ENCODE results near the gene HNRNPA1L2.

DNA sequence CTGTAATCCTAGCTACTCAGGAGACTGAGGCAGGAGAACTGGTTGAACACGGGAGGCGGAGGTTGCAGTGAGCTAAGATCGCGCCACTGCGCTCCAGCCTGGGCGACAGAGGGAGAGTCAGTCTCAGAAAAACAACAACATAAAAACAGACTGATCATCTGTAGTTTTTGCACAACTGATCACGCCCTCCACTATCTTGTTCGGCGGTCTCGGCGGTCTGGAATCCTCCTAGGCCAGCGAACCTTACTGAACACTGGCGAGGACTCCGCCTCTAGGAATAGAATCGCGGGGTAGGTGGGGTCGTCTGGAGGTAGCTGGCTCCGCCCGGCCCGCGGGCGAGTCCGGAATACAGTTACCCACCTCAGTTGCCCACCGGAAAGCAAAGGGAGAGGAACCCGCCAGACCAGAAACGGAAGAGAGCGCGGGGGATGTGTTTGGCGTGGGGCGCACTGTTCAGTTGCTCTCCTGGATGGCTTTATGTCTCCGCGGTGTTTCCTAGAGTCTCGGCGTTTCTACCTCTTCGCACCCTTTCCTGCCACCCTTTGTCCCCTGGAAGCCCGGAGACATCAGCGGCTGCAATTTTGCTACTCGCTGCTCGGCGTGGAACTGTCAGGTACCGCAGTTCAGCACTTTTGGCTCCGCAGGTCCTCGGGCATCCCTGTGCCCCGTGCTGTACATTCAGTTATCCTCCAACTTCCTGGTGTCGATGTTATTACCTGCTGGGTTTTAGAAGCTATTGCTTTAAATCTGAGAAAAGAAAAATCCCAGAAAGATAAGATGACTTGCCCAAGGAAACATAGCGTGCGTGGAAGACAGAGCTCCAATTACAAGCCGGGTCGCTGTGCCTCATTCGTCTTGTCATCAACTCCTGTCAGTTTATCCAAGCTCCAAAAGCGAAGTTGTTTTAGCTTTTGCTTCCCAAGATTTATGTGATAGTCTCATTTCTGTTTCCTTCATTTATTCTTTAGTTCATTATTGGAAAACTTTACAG lies 24.9 kb upstream of the HNRNPA1L2 start:
- TF ChIP-seq, protein P1, sequence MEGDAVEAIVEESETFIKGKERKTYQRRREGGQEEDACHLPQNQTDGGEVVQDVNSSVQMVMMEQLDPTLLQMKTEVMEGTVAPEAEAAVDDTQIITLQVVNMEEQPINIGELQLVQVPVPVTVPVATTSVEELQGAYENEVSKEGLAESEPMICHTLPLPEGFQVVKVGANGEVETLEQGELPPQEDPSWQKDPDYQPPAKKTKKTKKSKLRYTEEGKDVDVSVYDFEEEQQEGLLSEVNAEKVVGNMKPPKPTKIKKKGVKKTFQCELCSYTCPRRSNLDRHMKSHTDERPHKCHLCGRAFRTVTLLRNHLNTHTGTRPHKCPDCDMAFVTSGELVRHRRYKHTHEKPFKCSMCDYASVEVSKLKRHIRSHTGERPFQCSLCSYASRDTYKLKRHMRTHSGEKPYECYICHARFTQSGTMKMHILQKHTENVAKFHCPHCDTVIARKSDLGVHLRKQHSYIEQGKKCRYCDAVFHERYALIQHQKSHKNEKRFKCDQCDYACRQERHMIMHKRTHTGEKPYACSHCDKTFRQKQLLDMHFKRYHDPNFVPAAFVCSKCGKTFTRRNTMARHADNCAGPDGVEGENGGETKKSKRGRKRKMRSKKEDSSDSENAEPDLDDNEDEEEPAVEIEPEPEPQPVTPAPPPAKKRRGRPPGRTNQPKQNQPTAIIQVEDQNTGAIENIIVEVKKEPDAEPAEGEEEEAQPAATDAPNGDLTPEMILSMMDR (conservative IDR thresholded peaks at IDR 0.05; ENCODE audit: low read length): no peak
- TF ChIP-seq EZH2phosphoT487 (IDR thresholded peaks at IDR 0.05; ENCODE audit: borderline replicate concordance): no peak
